Neural progenitor cell (in vitro differentiated cells): ENCODE measurements around the gene DRAP1.

ENCODE experiments used
- CTCF ChIP-seq: fragments of 200-600 bp; sonication (generic); IDR thresholded peaks from 2 replicates; pipeline ENCODE4 v1.5.1; 2017; ENCODE audit warnings: antibody characterized with exemption, mild to moderate bottlenecking
- EZH2phosphoT487 ChIP-seq: fragments of 200-600 bp; sonication (generic); IDR thresholded peaks from 2 replicates; pipeline ENCODE4 v1.6.1; 2017; ENCODE audit warnings: antibody characterized with exemption

GRCh38 chr11:65931773-65932557 is 12.7 kb downstream of the DRAP1 start:
- TF ChIP-seq CTCF (no peak), EZH2phosphoT487 (no peak)
